ENCODE results near the gene TOR1AIP2. TPM values are rescaled to one million over a fixed set of nuclear protein-coding genes. Genes with fewer than 3 reads are reported as not detected.

Gene TOR1AIP2
- total and polyA plus RNA-seq, 2 of the 13 experiments (the other 11 are each of a cell fraction or from before 2014, with no cell fraction given): 35.2 to 65.8 TPM

GRCh38 chr1:179821524-179821923 is 56.1 kb downstream of the TOR1AIP2 start:
- 6% methylated on average over 6 of the region's 9 CpGs for WGBS (ENCODE audit: low lambda C conversion rate)

More at GRCh38 chr1:179821524-179821923, 56.1 kb downstream of the TOR1AIP2 start:
- Histone ChIP-seq H4K20me1 (ENCODE audit: insufficient read depth, low read length) (no peaks in the 10 kb centered on the region), H3K9me3 (ENCODE audit: low read length) (no peaks in the 10 kb centered on the region), H3K4me2 (ENCODE audit: low read depth, low read length) (no peak overlapping the region), H3K36me3 (replicated peaks in 1 of 2; ENCODE audit: control insufficient read depth in 1 of 2, insufficient read depth in 2 of 2, low read length in 2 of 2) (no peaks in the 10 kb centered on the region), H2AFZ (ENCODE audit: low read length) (no peak overlapping the region), H3K9ac (ENCODE audit: insufficient read depth, low read depth, low read length) (no peak overlapping the region), H3K79me2 (ENCODE audit: insufficient read depth, low read length) (no peaks in the 10 kb centered on the region), H3K27me3 (ENCODE audit: control insufficient read depth in 1 of 2, insufficient read depth in 2 of 2, low read length in 2 of 2) (peaks cover 5 to 48% of the 10 kb centered on the region in 2 experiments), H3K27ac (ENCODE audit: extremely low read length, insufficient read depth, low read length) (no peak overlapping the region), H3K4me1 (ENCODE audit: insufficient read depth, low read length) (peaks cover 9% of the 10 kb centered on the region; the same call in 1 of the 2 replicates), H3K4me3 (replicated peaks in 1 of 3; ENCODE audit: insufficient read depth in 1 of 3, low read depth in 2 of 3, low read length in 3 of 3) (no peak overlapping the region)
- FAIRE-seq (no peak), DNase-seq (ENCODE audit: low spot score) (no peak), ATAC-seq (no peak)
- in situ Hi-C loops (cut with HindIII; ENCODE audit: extremely low pct_ligation_motif_present, low pct_unique_long_range_greater_than_20kb): no loop called here
- BruUV-seq (replicated peaks): no TSS peak
- ChIA-PET CTCF (ENCODE audit: low intra/inter-chr PET ratio, low total read pairs) (no interaction called here), POLR2A (no interaction called here)
- intact Hi-C loops (cut with micrococcal nuclease; ENCODE audit: unreplicated experiment): no loop called here
- TF ChIP-seq ZHX1 (CRISPR knock-in tag; IDR thresholded peaks at IDR 0.05; ENCODE audit: low read depth) (no peak), FIP1L1 (IDR thresholded peaks at IDR 0.05; ENCODE audit: borderline replicate concordance, insufficient read depth, low read depth, low read length) (no peak), ZNF746 (CRISPR knock-in tag; IDR thresholded peaks at IDR 0.05) (no peak), FOXA3 (CRISPR knock-in tag; IDR thresholded peaks at IDR 0.05) (no peak), ZBTB21 (CRISPR knock-in tag; IDR thresholded peaks at IDR 0.05) (no peak), FOXA1 (IDR thresholded peaks at IDR 0.05) (no peak), FOXA1 (CRISPR knock-in tag; IDR thresholded peaks at IDR 0.05) (no peak), ZNF776 (CRISPR knock-in tag; IDR thresholded peaks at IDR 0.05) (no peak), ZSCAN12 (CRISPR knock-in tag; IDR thresholded peaks at IDR 0.05) (no peak), JUNB (CRISPR knock-in tag; IDR thresholded peaks at IDR 0.05; ENCODE audit: borderline replicate concordance) (no peak), ZNF652 (CRISPR knock-in tag; IDR thresholded peaks at IDR 0.05; ENCODE audit: borderline replicate concordance, low read depth) (no peak), MAZ (IDR thresholded peaks at IDR 0.05; ENCODE audit: borderline replicate concordance, low read depth, low read length) (no peak), MAZ (CRISPR knock-in tag; IDR thresholded peaks at IDR 0.05; ENCODE audit: low read depth) (no peak), ZNF251 (CRISPR knock-in tag; IDR thresholded peaks at IDR 0.05) (no peak)

Data from HepG2 (cell line).